Immature natural killer cell (primary cell): ENCODE results near the gene ZBTB48. TPM values are rescaled to one million over a fixed set of nuclear protein-coding genes. Genes with fewer than 3 reads are reported as not detected.
"Not testable (repeated sequence)": the region's sequence is repeated elsewhere in the genome, so short reads cannot be mapped to it uniquely, and the experiment has no call there.

Experiments used
- DNase-seq, 3 donors: peaks; one replicate each; pipeline ENCODE4 v3.0.0; 2022; ENCODE audit warnings: mixed read lengths in 1 of 3
- H3K27ac Mint-ChIP-seq, 6 donors: one replicate each; pipeline ENCODE4 v1.8.0; 2020; ENCODE audit warnings: mixed read lengths in 6 of 6, mild to moderate bottlenecking in 5 of 6, inconsistent platforms in 4 of 6, moderate library complexity in 3 of 6
- H3K27me3 Mint-ChIP-seq, 3 donors: one replicate each; pipeline ENCODE4 v1.8.0; 2020 to 2021; ENCODE audit warnings: low read depth in 3 of 3, mild to moderate bottlenecking in 3 of 3, mixed read lengths in 3 of 3, moderate library complexity in 3 of 3, inconsistent platforms in 1 of 3
- H3K36me3 Mint-ChIP-seq, 3 donors: one replicate each; pipeline ENCODE4 v1.8.0; 2020; ENCODE audit warnings: mixed read lengths in 3 of 3, inconsistent platforms in 2 of 3, mild to moderate bottlenecking in 2 of 3
- H3K4me1 Mint-ChIP-seq, 2 donors: one replicate each; pipeline ENCODE4 v1.8.0; 2020; ENCODE audit warnings: inconsistent platforms in 2 of 2, mild to moderate bottlenecking in 2 of 2, mixed read lengths in 2 of 2, moderate library complexity in 1 of 2
- H3K4me3 Mint-ChIP-seq, 5 donors: one replicate each; pipeline ENCODE4 v1.8.0; 2020; ENCODE audit warnings: mild to moderate bottlenecking in 5 of 5, mixed read lengths in 5 of 5, inconsistent platforms in 3 of 5, moderate library complexity in 3 of 5
- H3K9me3 Mint-ChIP-seq, 6 donors: one replicate each; pipeline ENCODE4 v1.8.0; 2020; ENCODE audit warnings: mild to moderate bottlenecking in 6 of 6, mixed read lengths in 6 of 6, inconsistent platforms in 4 of 6, moderate library complexity in 3 of 6
- polyA plus RNA-seq, 3 donors: library from polyadenylated mRNA; unstranded; fragments of 300-500 nt; fragmentation: Illumina TruSeq; gene quantifications; one replicate each; pipeline ENCODE4 v1.2.3, GENCODE V29; 2021

ZBTB48 gene
- polyA plus RNA-seq, 3 donors from 2014 or later = 8.3 to 25.9 (median 20.9) TPM

- Mint-ChIP-seq H3K4me1 (peaks cover 27 to 41% of the 10 kb centered on the region in 2 donors), H3K4me3 (no peak overlapping the region), H3K9me3 (no peaks in the 10 kb centered on the region), H3K27ac (no peak overlapping the region), H3K36me3 (peaks cover 0 to 9% (median 0%) of the 10 kb centered on the region in 3 donors), H3K27me3 (peaks cover 0 to 3% (median 3%) of the 10 kb centered on the region in 3 donors)
- no peak for DNase-seq
Observed at GRCh38 chr1:6590046-6590445, 10.3 kb downstream of the ZBTB48 start.

- H3K27me3 Mint-ChIP-seq = peaks cover under 1 to 3% (median 3%) of the 10 kb centered on the region in 3 donors
- H3K27ac Mint-ChIP-seq = peak overlapping the region; percentile 34 to 80 (median 66)
- peaks cover 37 to 53% of the 10 kb centered on the region in 2 donors for H3K4me1 Mint-ChIP-seq
- peaks cover 0 to 21% (median 0%) of the 10 kb centered on the region in 3 donors for H3K36me3 Mint-ChIP-seq
- no peaks in the 10 kb centered on the region for H3K9me3 Mint-ChIP-seq
- DNase-seq = peak in 2 of 3 donors; percentile 36 to 37
- H3K4me3 Mint-ChIP-seq = peak overlapping the region in 4 of 5 donors; percentile 32 to 71 (median 54)
Observed at GRCh38 chr1:6591222-6591621, 11.4 kb downstream of the ZBTB48 start.

GRCh38 chr1:6591644-6592043 lies 11.8 kb downstream of the ZBTB48 start:
- no peak for DNase-seq
- Mint-ChIP-seq H3K9me3 (no peaks in the 10 kb centered on the region), H3K27ac (peak overlapping the region in 4 of 6 donors; percentile 12 to 80 (median 66)), H3K4me3 (peak overlapping the region in 4 of 5 donors; percentile 11 to 57 (median 38)), H3K27me3 (peaks cover 1 to 3% (median 3%) of the 10 kb centered on the region in 3 donors), H3K4me1 (peaks cover 40 to 57% of the 10 kb centered on the region in 2 donors), H3K36me3 (peaks cover 0 to 25% (median 0%) of the 10 kb centered on the region in 3 donors)

GRCh38 chr1:6592441-6592840 lies 12.6 kb downstream of the ZBTB48 start:
- peak overlapping the region in 4 of 5 donors; percentile 21 to 53 (median 33) for H3K4me3 Mint-ChIP-seq
- H3K9me3 Mint-ChIP-seq = no peaks in the 10 kb centered on the region

GRCh38 chr1:6592865-6593593 lies 13.2 kb downstream of the ZBTB48 start:
- Mint-ChIP-seq H3K4me3 (peak overlapping the region in 2 of 5 donors; percentile 33), H3K4me1 (peaks cover 46 to 59% of the 10 kb centered on the region in 2 donors), H3K36me3 (peaks cover 0 to 25% (median 0%) of the 10 kb centered on the region in 3 donors), H3K9me3 (no peaks in the 10 kb centered on the region), H3K27ac (peak overlapping the region in 1 of 6 donors; percentile 48), H3K27me3 (peaks cover 1 to 3% (median 1%) of the 10 kb centered on the region in 3 donors)
- no peak for DNase-seq

More at GRCh38 chr1:6592441-6592840, 12.6 kb downstream of the ZBTB48 start:
- Mint-ChIP-seq H3K27me3 (peaks cover 1 to 3% (median 3%) of the 10 kb centered on the region in 3 donors), H3K4me1 (peaks cover 43 to 59% of the 10 kb centered on the region in 2 donors), H3K36me3 (peaks cover 0 to 25% (median 0%) of the 10 kb centered on the region in 3 donors), H3K27ac (peak overlapping the region in 4 of 6 donors; percentile 19 to 80 (median 48))
- peak in 1 of 3 donors; percentile 39 for DNase-seq

GRCh38 chr1:6593810-6594209 lies 14.0 kb downstream of the ZBTB48 start:
- Mint-ChIP-seq H3K27ac (peak overlapping the region in 1 of 6 donors; percentile 30), H3K27me3 (peaks cover 1 to 3% (median 1%) of the 10 kb centered on the region in 3 donors), H3K36me3 (peaks cover 0 to 25% (median 0%) of the 10 kb centered on the region in 3 donors), H3K9me3 (no peaks in the 10 kb centered on the region), H3K4me3 (peak overlapping the region in 1 of 5 donors; percentile 11), H3K4me1 (peaks cover 49 to 60% of the 10 kb centered on the region in 2 donors)
- DNase-seq = no peak

- peak overlapping the region in 1 of 6 donors; percentile 31 for H3K27ac Mint-ChIP-seq
- peaks cover 0 to 1% (median 1%) of the 10 kb centered on the region in 3 donors for H3K27me3 Mint-ChIP-seq
- H3K4me3 Mint-ChIP-seq = no peak overlapping the region
- H3K36me3 Mint-ChIP-seq = peaks cover 0 to 25% (median 0%) of the 10 kb centered on the region in 3 donors
- H3K4me1 Mint-ChIP-seq = peaks cover 62 to 71% of the 10 kb centered on the region in 2 donors
- no peaks in the 10 kb centered on the region for H3K9me3 Mint-ChIP-seq
- no peak for DNase-seq
Observed at GRCh38 chr1:6594977-6595740, 15.4 kb downstream of the ZBTB48 start.

GRCh38 chr1:6596351-6596750 lies 16.6 kb downstream of the ZBTB48 start:
- Mint-ChIP-seq H3K36me3 (peaks cover 0 to 25% (median 0%) of the 10 kb centered on the region in 3 donors), H3K4me1 (peaks cover 64 to 71% of the 10 kb centered on the region in 2 donors), H3K4me3 (no peak overlapping the region), H3K27ac (peak overlapping the region in 1 of 6 donors; percentile 41), H3K27me3 (peaks cover 0 to 7% (median 1%) of the 10 kb centered on the region in 3 donors), H3K9me3 (no peaks in the 10 kb centered on the region)
- DNase-seq = no peak

GRCh38 chr1:6596886-6597776 lies 17.3 kb downstream of the ZBTB48 start:
- no peak for DNase-seq
- peaks cover 59 to 64% of the 10 kb centered on the region in 2 donors for H3K4me1 Mint-ChIP-seq

GRCh38 chr1:6597777-6598131 lies 18.0 kb downstream of the ZBTB48 start:
- H3K36me3 Mint-ChIP-seq = peaks cover 0 to 25% (median 0%) of the 10 kb centered on the region in 3 donors

More at GRCh38 chr1:6596886-6597776, 17.3 kb downstream of the ZBTB48 start:
- Mint-ChIP-seq H3K27ac (no peak overlapping the region), H3K36me3 (peaks cover 0 to 25% (median 0%) of the 10 kb centered on the region in 3 donors), H3K4me3 (no peak overlapping the region), H3K27me3 (peaks cover 0 to 7% (median 1%) of the 10 kb centered on the region in 3 donors), H3K9me3 (no peaks in the 10 kb centered on the region)

GRCh38 chr1:6599141-6599975 lies 19.6 kb downstream of the ZBTB48 start:
- Mint-ChIP-seq H3K4me3 (peak overlapping the region; percentile 85 to 98 (median 96)), H3K27me3 (peaks cover 1 to 20% (median 3%) of the 10 kb centered on the region in 3 donors), H3K4me1 (peaks cover 60 to 61% of the 10 kb centered on the region in 2 donors), H3K9me3 (no peaks in the 10 kb centered on the region), H3K36me3 (peaks cover 0 to 19% (median 0%) of the 10 kb centered on the region in 3 donors), H3K27ac (peak overlapping the region; percentile 84 to 95 (median 88))
- peak in 2 of 3 donors; percentile 40 to 45 for DNase-seq

More at GRCh38 chr1:6597777-6598131, 18.0 kb downstream of the ZBTB48 start:
- Mint-ChIP-seq H3K27me3 (peaks cover 0 to 7% (median 1%) of the 10 kb centered on the region in 3 donors), H3K4me3 (no peak overlapping the region), H3K4me1 (peaks cover 54 to 58% of the 10 kb centered on the region in 2 donors), H3K9me3 (no peaks in the 10 kb centered on the region), H3K27ac (peak overlapping the region in 1 of 6 donors; percentile 17)
- no peak for DNase-seq

GRCh38 chr1:6599991-6600390 lies 20.2 kb downstream of the ZBTB48 start:
- peaks cover 58 to 60% of the 10 kb centered on the region in 2 donors for H3K4me1 Mint-ChIP-seq

More at GRCh38 chr1:6599991-6600390, 20.2 kb downstream of the ZBTB48 start:
- Mint-ChIP-seq H3K27ac (peak overlapping the region; percentile 87 to 95 (median 93)), H3K36me3 (peaks cover 0 to 17% (median 0%) of the 10 kb centered on the region in 3 donors), H3K27me3 (peaks cover 1 to 19% (median 3%) of the 10 kb centered on the region in 3 donors), H3K4me3 (peak overlapping the region; percentile 85 to 98 (median 96))
- not testable (repeated sequence) for H3K9me3 Mint-ChIP-seq, DNase-seq
